Breast epithelium (tissue), 4 donors: ENCODE data around the gene SMAD9. TPM values are rescaled to one million over a fixed set of nuclear protein-coding genes. Genes with fewer than 3 reads are reported as not detected.

Experiments used
- DNase-seq, 2 donors: peaks; one replicate each; pipeline ENCODE4 v3.0.0-alpha.2; 2019; ENCODE audit warnings: low spot score in 2 of 2
- H3K27ac ChIP-seq, 2 donors: fragments of 200-600 bp; sonication (generic) in 1 of 2; one replicate each; pipeline ENCODE4 v1.5.1; 2016 to 2019; ENCODE audit warnings: mild to moderate bottlenecking in 1 of 2
- H3K27me3 ChIP-seq, 2 donors: fragments of 200-600 bp; sonication (generic) in 1 of 2; one replicate each; pipeline versions ENCODE4 v1.5.1 to v1.6.0; 2017 to 2019; ENCODE audit warnings: control low read depth in 1 of 2, mild to moderate bottlenecking in 1 of 2
- H3K36me3 ChIP-seq: fragments of 200-600 bp; one replicate; pipeline ENCODE4 v1.5.1; 2019
- H3K4me1 ChIP-seq, 2 donors: fragments of 200-600 bp; sonication (generic); one replicate each; pipeline ENCODE4 v1.5.1; 2016 to 2019; ENCODE audit warnings: control low read depth in 1 of 2
- H3K4me3 ChIP-seq, 3 donors: fragments of 200-600 bp; sonication (generic); 1 replicate in 2 of 3; 2 replicates in 1 of 3; pipeline ENCODE4 v1.5.1; 2016 to 2019; ENCODE audit warnings: mild to moderate bottlenecking in 3 of 3, moderate library complexity in 2 of 3
- H3K9me3 ChIP-seq, 2 donors: fragments of 200-600 bp; sonication (generic) in 1 of 2; one replicate each; pipeline ENCODE4 v1.5.1; 2016 to 2019; ENCODE audit warnings: control low read depth in 1 of 2
- POLR2A ChIP-seq: fragments of 450-650 bp; IDR thresholded peaks from one replicate; pipeline ENCODE4 v1.6.1; 2016; ENCODE audit warnings: antibody characterized with exemption, mild to moderate bottlenecking, moderate library complexity
- POLR2AphosphoS5 ChIP-seq, 3 donors: sonication (generic); formaldehyde crosslinking; IDR thresholded peaks; one replicate each; pipeline ENCODE4 v1.6.1; 2017; ENCODE audit warnings: antibody characterized with exemption in 3 of 3
- intact Hi-C: fragments of 100-400 bp; cut with DNase I; formaldehyde crosslinking; loops from one replicate; pipeline ENCODE4 v1.15.1; 2023; ENCODE audit warnings: low total_unique reads
- total RNA-seq, 3 donors: library from RNA; depleted of rRNA; stranded (reverse); fragments of >200 nt; gene quantifications; one replicate each; pipeline ENCODE4 v1.1.0, GENCODE V29; 2016
- TF ChIP-seq, protein P1 (sequence below), 3 donors: fragments of 450-650 bp; IDR thresholded peaks; one replicate each; pipeline ENCODE4 v1.5.1; 2016 to 2017; ENCODE audit warnings: antibody characterized with exemption in 3 of 3, mild to moderate bottlenecking in 3 of 3, moderate library complexity in 3 of 3

SMAD9 gene
- total RNA-seq, 3 donors from 2014 or later, result 5.3 to 7.5 (median 5.9) TPM

DNA sequence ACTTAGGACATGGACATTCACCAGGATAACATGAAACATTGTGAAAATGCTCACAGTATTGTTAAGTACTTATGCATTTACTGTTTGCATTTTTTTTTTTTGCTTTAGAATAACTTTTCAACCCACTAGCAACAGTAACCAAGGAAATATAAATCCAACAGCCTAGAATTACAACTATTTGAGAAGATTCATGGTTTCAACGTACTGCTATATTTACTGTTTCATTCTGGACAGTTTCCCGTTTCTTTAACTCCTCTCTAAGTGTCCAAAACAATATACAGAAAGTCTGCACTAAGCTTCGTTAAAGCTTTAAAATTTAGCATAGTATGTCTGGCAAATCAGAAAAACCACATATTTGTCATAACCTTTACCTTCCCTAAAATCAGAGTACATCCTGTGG lies 2.7 kb downstream of the SMAD9 start:
- DNase-seq, result no peak
- Histone ChIP-seq H3K36me3 (no peaks in the 10 kb centered on the region), H3K4me1 (no peaks in the 10 kb centered on the region), H3K9me3 (no peaks in the 10 kb centered on the region), H3K27me3 (no peaks in the 10 kb centered on the region), H3K4me3 (no peak overlapping the region), H3K27ac (no peak overlapping the region)
- TF ChIP-seq POLR2AphosphoS5 (IDR thresholded peaks at IDR 0.05) (no peak), POLR2A (no peak)
- TF ChIP-seq, protein P1, sequence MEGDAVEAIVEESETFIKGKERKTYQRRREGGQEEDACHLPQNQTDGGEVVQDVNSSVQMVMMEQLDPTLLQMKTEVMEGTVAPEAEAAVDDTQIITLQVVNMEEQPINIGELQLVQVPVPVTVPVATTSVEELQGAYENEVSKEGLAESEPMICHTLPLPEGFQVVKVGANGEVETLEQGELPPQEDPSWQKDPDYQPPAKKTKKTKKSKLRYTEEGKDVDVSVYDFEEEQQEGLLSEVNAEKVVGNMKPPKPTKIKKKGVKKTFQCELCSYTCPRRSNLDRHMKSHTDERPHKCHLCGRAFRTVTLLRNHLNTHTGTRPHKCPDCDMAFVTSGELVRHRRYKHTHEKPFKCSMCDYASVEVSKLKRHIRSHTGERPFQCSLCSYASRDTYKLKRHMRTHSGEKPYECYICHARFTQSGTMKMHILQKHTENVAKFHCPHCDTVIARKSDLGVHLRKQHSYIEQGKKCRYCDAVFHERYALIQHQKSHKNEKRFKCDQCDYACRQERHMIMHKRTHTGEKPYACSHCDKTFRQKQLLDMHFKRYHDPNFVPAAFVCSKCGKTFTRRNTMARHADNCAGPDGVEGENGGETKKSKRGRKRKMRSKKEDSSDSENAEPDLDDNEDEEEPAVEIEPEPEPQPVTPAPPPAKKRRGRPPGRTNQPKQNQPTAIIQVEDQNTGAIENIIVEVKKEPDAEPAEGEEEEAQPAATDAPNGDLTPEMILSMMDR (IDR thresholded peaks at IDR 0.05), result no peak
- intact Hi-C loops, result loop anchor here (5.0 kb wide), 1 partner anchor 1245 kb away; no protein-coding TSS in a partner anchor

DNA sequence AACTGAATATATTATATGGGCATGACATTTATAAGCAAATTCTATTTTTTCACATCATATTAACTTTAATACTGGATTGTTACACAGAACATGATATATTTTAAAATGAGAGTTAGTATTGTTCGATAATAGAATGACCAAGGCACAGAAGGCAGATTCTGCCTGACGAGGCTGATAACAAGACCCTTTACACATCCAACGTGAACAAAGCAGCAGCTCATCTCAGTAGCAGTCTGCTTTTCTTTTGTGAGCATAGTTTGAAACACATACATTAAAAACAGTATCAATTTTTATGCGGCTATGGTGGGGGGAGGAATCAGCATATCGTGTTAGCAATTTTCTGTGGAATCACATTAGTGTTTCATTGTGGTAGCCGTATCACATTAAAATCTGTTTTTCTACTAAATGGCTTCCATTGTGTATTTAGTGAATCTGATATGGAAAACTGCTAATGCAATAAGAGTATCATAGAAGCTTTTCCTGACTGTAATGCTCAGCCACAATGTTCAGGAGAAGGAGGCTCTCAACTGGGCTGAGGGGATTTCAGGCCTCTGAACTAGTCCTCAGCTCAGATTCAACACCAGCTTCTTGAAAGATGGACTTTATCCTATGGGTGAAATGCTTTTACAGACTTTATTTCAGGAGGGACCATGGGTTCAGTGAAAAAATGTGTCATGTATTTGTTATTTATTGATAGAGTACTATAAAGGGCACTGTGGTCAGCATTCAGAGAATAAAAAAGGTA lies 4.0 kb downstream of the SMAD9 start:
- TF ChIP-seq POLR2A, result no peak
- no peak for TF ChIP-seq POLR2AphosphoS5 (IDR thresholded peaks at IDR 0.05)
- TF ChIP-seq, protein P1 (IDR thresholded peaks at IDR 0.05), result no peak
- H3K4me3 ChIP-seq, result no peak overlapping the region
- intact Hi-C loops, result loop anchor here (5.0 kb wide), 1 partner anchor 1244 kb away; no protein-coding TSS in a partner anchor

DNA sequence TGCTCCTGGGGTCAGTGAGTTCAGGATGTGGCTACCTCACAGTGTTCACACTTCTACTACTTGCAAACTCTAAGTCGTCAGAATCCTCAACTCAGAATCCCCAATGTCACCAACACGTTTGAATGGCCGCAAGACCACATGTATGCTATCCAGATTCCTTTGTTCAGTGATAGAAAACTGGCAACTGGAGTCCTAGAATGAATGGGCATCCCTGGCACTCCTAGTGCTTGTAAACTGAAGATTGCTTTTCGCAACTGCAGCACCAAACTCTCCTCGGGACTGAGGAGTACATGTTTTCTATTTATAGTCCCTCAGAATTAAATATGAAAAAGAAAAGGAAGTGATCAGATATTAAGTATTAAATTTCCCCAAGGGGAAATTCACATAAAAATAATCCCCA lies 4.9 kb downstream of the SMAD9 start:
- TF ChIP-seq, protein P1 (IDR thresholded peaks at IDR 0.05), result no peak
- TF ChIP-seq POLR2AphosphoS5 (IDR thresholded peaks at IDR 0.05) (no peak), POLR2A (no peak)
- Histone ChIP-seq H3K4me3 (no peak overlapping the region), H3K27me3 (no peaks in the 10 kb centered on the region), H3K36me3 (no peaks in the 10 kb centered on the region), H3K27ac (no peak overlapping the region), H3K9me3 (no peaks in the 10 kb centered on the region), H3K4me1 (no peaks in the 10 kb centered on the region)
- DNase-seq, result no peak
- intact Hi-C loops, result loop anchor here (5.0 kb wide), 1 partner anchor 1243 kb away; no protein-coding TSS in a partner anchor

More for the DNA sequence above, 4.0 kb downstream of the SMAD9 start:
- no peaks in the 10 kb centered on the region for H3K36me3 ChIP-seq
- no peaks in the 10 kb centered on the region for H3K27me3 ChIP-seq
- H3K4me1 ChIP-seq, result no peaks in the 10 kb centered on the region
- H3K9me3 ChIP-seq, result no peaks in the 10 kb centered on the region
- H3K27ac ChIP-seq, result no peak overlapping the region
- DNase-seq, result no peak

DNA sequence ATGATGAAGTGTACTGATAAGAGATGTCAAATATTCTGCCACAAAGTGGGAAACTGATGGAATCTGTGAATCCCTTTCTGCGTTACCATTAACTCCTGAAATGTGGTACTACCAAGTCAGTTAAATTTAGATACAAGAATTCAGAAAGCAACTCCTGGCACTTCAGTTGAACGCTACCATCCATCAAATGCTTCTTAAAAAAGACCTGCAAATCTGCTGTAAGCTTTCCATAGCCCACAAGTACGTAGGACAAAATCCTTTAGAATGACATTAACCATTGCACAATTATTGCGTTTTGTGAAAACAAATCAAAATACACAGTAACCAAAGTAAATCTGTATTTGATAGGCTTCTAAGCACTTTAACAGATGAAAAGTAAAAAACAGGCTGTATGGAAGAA lies 5.4 kb downstream of the SMAD9 start:
- no peak overlapping the region for H3K4me3 ChIP-seq
- no peak overlapping the region for H3K27ac ChIP-seq
- TF ChIP-seq POLR2A (no peak), POLR2AphosphoS5 (IDR thresholded peaks at IDR 0.05) (no peak)
- TF ChIP-seq, protein P1 (IDR thresholded peaks at IDR 0.05), result no peak
- H3K9me3 ChIP-seq, result no peaks in the 10 kb centered on the region
- no peak for DNase-seq
- H3K4me1 ChIP-seq, result no peaks in the 10 kb centered on the region
- H3K27me3 ChIP-seq, result no peaks in the 10 kb centered on the region
- H3K36me3 ChIP-seq, result no peaks in the 10 kb centered on the region
- intact Hi-C loops, result loop anchor here (5.0 kb wide), 1 partner anchor 1242 kb away; no protein-coding TSS in a partner anchor

DNA sequence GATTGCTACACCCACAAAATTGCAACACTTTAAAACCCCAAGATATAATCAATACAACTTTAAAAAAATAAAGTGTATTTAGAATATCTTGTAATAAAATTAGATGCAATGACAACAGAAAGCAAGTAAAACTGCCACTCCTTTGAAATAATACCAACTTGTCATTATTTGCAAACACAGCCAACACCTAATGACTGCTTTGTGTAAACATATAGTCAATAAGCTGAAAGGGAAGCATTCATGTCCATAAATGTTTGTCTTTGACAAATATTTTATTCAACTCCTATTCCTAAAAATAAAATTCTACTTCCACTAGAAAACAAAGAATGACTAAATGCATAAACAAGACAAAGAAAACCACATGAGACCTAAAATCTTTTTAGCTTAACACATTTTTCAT lies 6.6 kb downstream of the SMAD9 start:
- no peaks in the 10 kb centered on the region for H3K4me1 ChIP-seq
- no peak for DNase-seq
- H3K27me3 ChIP-seq, result no peaks in the 10 kb centered on the region
- TF ChIP-seq POLR2AphosphoS5 (IDR thresholded peaks at IDR 0.05), result no peak
- no peak for TF ChIP-seq POLR2A
- TF ChIP-seq, protein P1 (IDR thresholded peaks at IDR 0.05), result no peak
- H3K9me3 ChIP-seq, result no peaks in the 10 kb centered on the region
- H3K4me3 ChIP-seq, result no peak overlapping the region
- intact Hi-C loops, result no loop called here
- H3K27ac ChIP-seq, result no peak overlapping the region
- no peaks in the 10 kb centered on the region for H3K36me3 ChIP-seq
